ENCODE results near the gene KDM2B.
A peak's percentile ranks its signal among the peaks of the same experiment; 100 is the strongest.

The KDM2B gene

DNA sequence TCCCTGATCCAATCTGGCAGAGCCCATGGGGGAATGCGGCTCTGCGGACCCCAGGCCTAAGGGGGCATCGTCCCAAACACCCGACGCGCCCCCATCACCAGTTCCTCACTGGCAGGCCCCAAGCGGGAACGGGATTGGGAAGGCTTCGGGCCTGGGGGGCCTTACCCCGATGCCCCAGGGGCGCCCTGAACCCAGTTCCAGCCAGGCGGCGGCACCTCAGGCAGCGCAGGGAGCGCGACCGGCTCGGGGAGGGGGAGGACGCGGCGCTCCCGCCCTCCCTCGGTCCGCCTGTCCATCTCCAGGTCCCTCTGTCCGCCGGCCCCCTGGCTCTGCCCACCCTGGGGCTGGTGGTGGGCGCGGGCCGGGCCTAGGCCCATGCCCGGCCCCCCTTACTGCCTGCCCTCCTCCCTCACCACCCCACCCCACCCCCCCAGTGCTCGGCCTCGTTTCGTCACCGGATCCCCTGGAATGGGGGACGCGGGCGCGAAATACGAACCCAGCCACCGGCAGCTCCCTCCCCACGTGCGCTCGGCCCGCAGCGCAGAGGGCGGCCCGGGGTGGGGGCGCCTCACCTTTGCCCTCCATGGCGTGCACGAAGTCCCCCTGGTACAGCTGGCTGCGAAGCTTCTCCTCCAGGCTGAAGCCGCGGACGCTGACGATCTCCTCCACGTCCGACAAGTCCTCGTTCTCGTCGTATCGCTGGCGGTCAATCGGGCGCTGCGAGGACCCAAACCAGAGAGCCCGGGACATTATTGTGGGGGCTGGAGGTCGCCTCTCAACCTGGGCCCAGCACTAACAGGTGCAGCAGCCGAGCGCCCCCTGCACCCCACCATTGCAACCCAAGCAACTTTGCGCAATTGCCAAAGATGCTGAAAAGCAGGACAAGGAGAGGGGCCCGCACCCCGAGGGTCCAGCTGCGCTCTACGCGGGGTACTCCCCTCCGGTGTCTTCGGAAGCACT, 2.3 kb downstream of the KDM2B start:
- peaks cover 9% of the 10 kb centered on the region for H3K36me3 ChIP-seq (ENCODE audit: control insufficient read depth, insufficient read depth, low read length)
- peaks cover 7% of the 10 kb centered on the region for H3K79me1 ChIP-seq (ENCODE audit: low read length)
- H3K23ac ChIP-seq (ENCODE audit: low read length) = peak overlapping the region; percentile 84
- peak overlapping the region; percentile 64 for H2BK15ac ChIP-seq (replicated peaks; ENCODE audit: low read depth)
- H2AK5ac ChIP-seq (ENCODE audit: low read length) = peak overlapping the region; percentile 77
- peak overlapping the region; percentile 100 for H3K4ac ChIP-seq (ENCODE audit: low read depth, low read length)
- H3K56ac ChIP-seq (ENCODE audit: low read length) = peak overlapping the region; percentile 94
- peaks cover 12% of the 10 kb centered on the region for H3K4me1 ChIP-seq (ENCODE audit: control insufficient read depth, low read depth, low read length)
- peak overlapping the region; percentile 100 for H2BK120ac ChIP-seq (ENCODE audit: low read depth, low read length)
- H3K27me3 ChIP-seq (ENCODE audit: insufficient read depth, low read length, poor library complexity) = no peaks in the 10 kb centered on the region
- peak overlapping the region; percentile 93 for H3K18ac ChIP-seq (ENCODE audit: low read length)
- no peak overlapping the region for H4K5ac ChIP-seq (ENCODE audit: low read length)
- peak overlapping the region; percentile 71 for H3K4me3 ChIP-seq (ENCODE audit: low read length)
- peak overlapping the region; percentile 78 for H4K8ac ChIP-seq (ENCODE audit: low read depth, low read length)
- H3K4me2 ChIP-seq (ENCODE audit: low read length) = peak overlapping the region; percentile 68
- peak overlapping the region; percentile 93 for H3K9ac ChIP-seq (ENCODE audit: low read length)
- peaks cover 33% of the 10 kb centered on the region for H3K79me2 ChIP-seq (ENCODE audit: control insufficient read depth, insufficient read depth, low read length)
- no CpG with 5 or more reads among the region's 77 CpGs for WGBS (ENCODE audit: extremely low coverage, insufficient coverage, low lambda C conversion rate)
- H3K27ac ChIP-seq (ENCODE audit: low read depth, low read length) = peak overlapping the region; percentile 99
- DNase-seq = peak; percentile 63
- H2BK5ac ChIP-seq (ENCODE audit: low read length) = peak overlapping the region; percentile 95

DNA sequence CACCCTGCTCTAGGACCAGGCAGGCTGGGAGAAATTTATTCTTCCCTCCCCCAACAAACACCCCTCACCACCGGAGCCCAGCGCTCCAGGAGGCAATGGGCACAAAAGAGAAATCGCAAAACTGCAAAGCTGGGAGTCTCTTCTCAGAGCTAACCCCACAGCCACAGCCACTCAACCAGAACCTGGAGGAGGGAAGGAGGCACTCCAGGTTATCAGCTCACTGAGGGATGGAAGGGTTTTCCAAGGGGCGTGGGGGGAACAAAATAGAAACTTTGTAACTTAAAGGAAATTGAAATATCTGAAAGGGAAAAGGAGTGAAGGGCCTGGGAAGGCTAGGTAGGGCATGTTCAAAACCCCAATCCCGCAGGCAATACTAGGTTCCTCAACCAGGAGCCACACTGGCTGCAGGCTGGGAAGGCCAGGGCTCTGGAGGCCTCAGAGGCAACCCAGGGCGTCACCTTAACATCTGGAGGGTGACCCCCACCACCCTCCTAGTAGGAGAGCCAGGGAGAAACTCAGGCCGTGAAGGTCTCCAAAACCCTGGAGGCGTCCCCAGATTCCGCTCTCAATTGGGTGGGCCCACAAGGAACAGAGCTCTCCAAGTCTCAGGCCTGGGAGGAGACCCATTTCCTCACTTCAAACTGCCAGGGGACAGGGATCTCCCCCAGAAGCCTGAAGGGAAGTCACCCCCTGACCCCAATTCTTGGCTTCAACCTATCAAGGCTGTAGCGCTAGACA, 3.2 kb downstream of the KDM2B start:
- DNase-seq = peak; percentile 70
- H2BK120ac ChIP-seq (ENCODE audit: low read depth, low read length) = peak overlapping the region; percentile 83
- peaks cover 7% of the 10 kb centered on the region for H3K79me1 ChIP-seq (ENCODE audit: low read length)
- peak overlapping the region; percentile 100 for H3K4ac ChIP-seq (ENCODE audit: low read depth, low read length)
- H2BK15ac ChIP-seq (replicated peaks; ENCODE audit: low read depth) = no peak overlapping the region
- H4K5ac ChIP-seq (ENCODE audit: low read length) = no peak overlapping the region
- H3K23ac ChIP-seq (ENCODE audit: low read length) = peak overlapping the region; percentile 84
- H2BK5ac ChIP-seq (ENCODE audit: low read length) = peak overlapping the region; percentile 93
- WGBS (ENCODE audit: extremely low coverage, insufficient coverage, low lambda C conversion rate) = no CpG with 5 or more reads among the region's 10 CpGs
- peak overlapping the region; percentile 40 for H2AK5ac ChIP-seq (ENCODE audit: low read length)
- peak overlapping the region; percentile 38 for H3K4me2 ChIP-seq (ENCODE audit: low read length)
- peaks cover 12% of the 10 kb centered on the region for H3K4me1 ChIP-seq (ENCODE audit: control insufficient read depth, low read depth, low read length)
- H3K9ac ChIP-seq (ENCODE audit: low read length) = peak overlapping the region; percentile 93
- peak overlapping the region; percentile 94 for H3K56ac ChIP-seq (ENCODE audit: low read length)
- H3K4me3 ChIP-seq (ENCODE audit: low read length) = peak overlapping the region; percentile 20
- peaks cover 33% of the 10 kb centered on the region for H3K79me2 ChIP-seq (ENCODE audit: control insufficient read depth, insufficient read depth, low read length)
- H4K8ac ChIP-seq (ENCODE audit: low read depth, low read length) = peak overlapping the region; percentile 78
- H3K27ac ChIP-seq (ENCODE audit: low read depth, low read length) = peak overlapping the region; percentile 99
- H3K36me3 ChIP-seq (ENCODE audit: control insufficient read depth, insufficient read depth, low read length) = peaks cover 9% of the 10 kb centered on the region
- no peaks in the 10 kb centered on the region for H3K27me3 ChIP-seq (ENCODE audit: insufficient read depth, low read length, poor library complexity)
- peak overlapping the region; percentile 93 for H3K18ac ChIP-seq (ENCODE audit: low read length)

DNA sequence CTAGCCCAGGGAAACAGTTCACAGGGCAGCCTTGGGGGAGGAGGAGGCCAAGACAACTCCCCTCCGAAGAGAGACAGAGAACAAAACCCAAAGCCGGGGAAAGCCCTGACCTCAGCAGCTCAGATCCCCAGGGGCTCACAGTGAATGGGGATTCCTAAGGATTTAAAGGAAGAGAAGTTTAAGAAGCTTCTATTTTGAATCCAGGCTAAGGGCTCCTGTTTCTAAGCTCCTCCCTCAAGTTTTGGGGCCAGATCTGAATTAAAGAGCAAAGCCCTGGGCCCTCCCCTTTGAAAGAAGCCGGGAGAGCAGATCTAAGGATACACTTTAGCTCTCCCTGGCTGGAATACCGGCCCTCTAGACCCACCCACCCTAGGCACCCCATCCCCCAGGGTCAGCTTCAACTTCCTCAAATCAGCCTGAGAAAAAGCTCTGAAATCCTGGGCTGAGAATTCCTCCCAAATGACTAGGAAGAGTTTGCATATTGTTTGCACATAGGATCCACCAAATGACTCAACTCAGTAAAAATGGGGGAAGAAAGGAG, 3.9 kb downstream of the KDM2B start:
- whole genome bisulfite sequencing (ENCODE audit: extremely low coverage, insufficient coverage, low lambda C conversion rate) = no CpG with 5 or more reads among the region's 4 CpGs
- no peaks in the 10 kb centered on the region for H3K27me3 ChIP-seq (ENCODE audit: insufficient read depth, low read length, poor library complexity)

DNA sequence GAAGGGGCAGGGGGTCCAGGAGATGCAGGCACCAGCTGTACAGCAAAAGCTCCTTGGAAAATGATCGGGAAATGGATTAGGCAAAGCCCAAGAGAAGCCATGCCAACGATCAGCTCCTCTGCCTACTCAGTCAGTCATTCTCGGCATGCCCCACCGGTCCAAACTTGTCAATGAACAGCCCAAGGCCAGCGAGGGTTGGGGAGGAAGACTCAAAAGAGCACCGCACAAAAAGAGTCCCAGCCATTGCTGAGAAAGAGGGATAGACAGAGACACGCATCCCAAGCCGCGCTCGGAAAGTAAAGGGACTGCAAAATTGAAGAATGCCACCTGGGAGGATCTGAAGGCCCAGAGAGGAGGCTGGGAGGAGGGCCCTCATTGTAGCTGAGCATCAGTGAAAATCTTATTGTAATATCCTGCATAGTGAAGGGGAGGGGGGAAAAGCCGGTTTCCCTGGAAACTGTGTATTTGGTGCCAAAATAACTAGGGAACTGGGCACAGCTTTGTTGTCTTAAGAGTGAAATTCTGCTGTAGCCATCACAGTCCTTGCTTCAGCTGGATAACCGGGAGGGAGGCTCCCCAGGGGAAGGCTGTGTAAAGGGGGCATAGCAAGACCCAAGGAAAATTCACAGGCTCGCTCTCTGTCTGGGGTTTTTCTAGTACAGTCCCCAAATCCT, 4.7 kb downstream of the KDM2B start:
- Histone ChIP-seq H3K27me3 (ENCODE audit: insufficient read depth, low read length, poor library complexity) (no peaks in the 10 kb centered on the region), H2BK15ac (replicated peaks; ENCODE audit: low read depth) (no peak overlapping the region), H3K36me3 (ENCODE audit: control insufficient read depth, insufficient read depth, low read length) (peaks cover 9% of the 10 kb centered on the region), H3K4ac (ENCODE audit: low read depth, low read length) (peak overlapping the region; percentile 82), H3K79me1 (ENCODE audit: low read length) (peaks cover 7% of the 10 kb centered on the region), H2BK5ac (ENCODE audit: low read length) (peak overlapping the region; percentile 29), H3K79me2 (ENCODE audit: control insufficient read depth, insufficient read depth, low read length) (peaks cover 30% of the 10 kb centered on the region), H3K4me3 (ENCODE audit: low read length) (no peak overlapping the region), H2BK120ac (ENCODE audit: low read depth, low read length) (peak overlapping the region; percentile 45), H3K4me2 (ENCODE audit: low read length) (peak overlapping the region; percentile 6), H4K8ac (ENCODE audit: low read depth, low read length) (no peak overlapping the region), H4K5ac (ENCODE audit: low read length) (no peak overlapping the region), H3K4me1 (ENCODE audit: control insufficient read depth, low read depth, low read length) (peaks cover 6% of the 10 kb centered on the region), H3K23ac (ENCODE audit: low read length) (no peak overlapping the region), H3K27ac (ENCODE audit: low read depth, low read length) (peak overlapping the region; percentile 99), H2AK5ac (ENCODE audit: low read length) (no peak overlapping the region), H3K56ac (ENCODE audit: low read length) (peak overlapping the region; percentile 76), H3K9ac (ENCODE audit: low read length) (peak overlapping the region; percentile 65), H3K18ac (ENCODE audit: low read length) (peak overlapping the region; percentile 92)
- no peak for DNase-seq
- WGBS (ENCODE audit: extremely low coverage, insufficient coverage, low lambda C conversion rate) = no CpG with 5 or more reads among the region's 13 CpGs

More for the DNA sequence above, 3.9 kb downstream of the KDM2B start:
- no peak overlapping the region for H2BK15ac ChIP-seq (replicated peaks; ENCODE audit: low read depth)
- no peak overlapping the region for H4K8ac ChIP-seq (ENCODE audit: low read depth, low read length)
- H3K27ac ChIP-seq (ENCODE audit: low read depth, low read length) = peak overlapping the region; percentile 99
- no peak overlapping the region for H4K5ac ChIP-seq (ENCODE audit: low read length)
- peaks cover 9% of the 10 kb centered on the region for H3K36me3 ChIP-seq (ENCODE audit: control insufficient read depth, insufficient read depth, low read length)
- peaks cover 7% of the 10 kb centered on the region for H3K79me1 ChIP-seq (ENCODE audit: low read length)
- DNase-seq = peak; percentile 97
- H3K4ac ChIP-seq (ENCODE audit: low read depth, low read length) = peak overlapping the region; percentile 100
- H2BK5ac ChIP-seq (ENCODE audit: low read length) = peak overlapping the region; percentile 29
- H3K79me2 ChIP-seq (ENCODE audit: control insufficient read depth, insufficient read depth, low read length) = peaks cover 33% of the 10 kb centered on the region
- peak overlapping the region; percentile 93 for H3K9ac ChIP-seq (ENCODE audit: low read length)
- no peak overlapping the region for H2AK5ac ChIP-seq (ENCODE audit: low read length)
- H3K4me1 ChIP-seq (ENCODE audit: control insufficient read depth, low read depth, low read length) = peaks cover 11% of the 10 kb centered on the region
- peak overlapping the region; percentile 48 for H3K23ac ChIP-seq (ENCODE audit: low read length)
- no peak overlapping the region for H3K4me3 ChIP-seq (ENCODE audit: low read length)
- peak overlapping the region; percentile 38 for H3K4me2 ChIP-seq (ENCODE audit: low read length)
- H3K56ac ChIP-seq (ENCODE audit: low read length) = peak overlapping the region; percentile 94
- H2BK120ac ChIP-seq (ENCODE audit: low read depth, low read length) = no peak overlapping the region
- H3K18ac ChIP-seq (ENCODE audit: low read length) = peak overlapping the region; percentile 92

DNA sequence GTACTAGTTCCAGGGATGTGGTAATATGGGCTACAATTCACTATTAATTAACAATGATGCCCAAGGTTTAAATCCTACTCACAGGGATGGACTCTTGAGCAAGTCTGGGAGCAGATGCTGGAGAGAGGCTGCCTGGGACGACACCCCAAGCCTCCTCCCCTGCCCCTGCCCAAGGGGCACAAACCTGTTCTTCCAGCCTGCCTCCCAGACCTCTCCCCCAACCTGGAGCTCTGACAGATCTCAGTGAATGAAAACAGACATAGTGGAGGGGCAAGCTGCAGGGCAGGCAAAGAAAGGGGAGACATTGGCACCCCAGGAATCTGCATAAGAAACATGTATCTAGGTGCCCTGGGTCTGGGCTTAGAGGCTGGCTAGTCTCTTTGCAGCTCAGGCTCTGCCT, 5.8 kb downstream of the KDM2B start:
- Histone ChIP-seq H3K27me3 (ENCODE audit: insufficient read depth, low read length, poor library complexity) (no peaks in the 10 kb centered on the region), H2BK15ac (replicated peaks; ENCODE audit: low read depth) (no peak overlapping the region), H3K23ac (ENCODE audit: low read length) (no peak overlapping the region), H3K79me2 (ENCODE audit: control insufficient read depth, insufficient read depth, low read length) (peaks cover 35% of the 10 kb centered on the region), H3K27ac (ENCODE audit: low read depth, low read length) (no peak overlapping the region), H3K4ac (ENCODE audit: low read depth, low read length) (no peak overlapping the region), H3K4me2 (ENCODE audit: low read length) (no peak overlapping the region), H4K5ac (ENCODE audit: low read length) (no peak overlapping the region), H2BK120ac (ENCODE audit: low read depth, low read length) (no peak overlapping the region), H3K9ac (ENCODE audit: low read length) (peak overlapping the region; percentile 10), H2AK5ac (ENCODE audit: low read length) (no peak overlapping the region), H3K4me3 (ENCODE audit: low read length) (no peak overlapping the region), H3K36me3 (ENCODE audit: control insufficient read depth, insufficient read depth, low read length) (peaks cover 11% of the 10 kb centered on the region), H4K8ac (ENCODE audit: low read depth, low read length) (no peak overlapping the region), H2BK5ac (ENCODE audit: low read length) (no peak overlapping the region), H3K56ac (ENCODE audit: low read length) (peak overlapping the region; percentile 30), H3K18ac (ENCODE audit: low read length) (peak overlapping the region; percentile 8), H3K79me1 (ENCODE audit: low read length) (peaks cover 7% of the 10 kb centered on the region), H3K4me1 (ENCODE audit: control insufficient read depth, low read depth, low read length) (peaks cover 6% of the 10 kb centered on the region)
- no peak for DNase-seq
- WGBS (ENCODE audit: extremely low coverage, insufficient coverage, low lambda C conversion rate) = no CpG with 5 or more reads among the region's 1 CpG
